Activated CD4-positive, alpha-beta T cell treated with anti-CD3 and anti-CD28 coated beads, Interleukin-2, amount 50 U/mL, for 1 hour (primary cell): ENCODE measurements around the gene NAT8L.

ENCODE experiments used
- DNase-seq: peaks from one replicate; pipeline ENCODE4 v3.0.0-alpha.2; 2020

Gene NAT8L

DNA sequence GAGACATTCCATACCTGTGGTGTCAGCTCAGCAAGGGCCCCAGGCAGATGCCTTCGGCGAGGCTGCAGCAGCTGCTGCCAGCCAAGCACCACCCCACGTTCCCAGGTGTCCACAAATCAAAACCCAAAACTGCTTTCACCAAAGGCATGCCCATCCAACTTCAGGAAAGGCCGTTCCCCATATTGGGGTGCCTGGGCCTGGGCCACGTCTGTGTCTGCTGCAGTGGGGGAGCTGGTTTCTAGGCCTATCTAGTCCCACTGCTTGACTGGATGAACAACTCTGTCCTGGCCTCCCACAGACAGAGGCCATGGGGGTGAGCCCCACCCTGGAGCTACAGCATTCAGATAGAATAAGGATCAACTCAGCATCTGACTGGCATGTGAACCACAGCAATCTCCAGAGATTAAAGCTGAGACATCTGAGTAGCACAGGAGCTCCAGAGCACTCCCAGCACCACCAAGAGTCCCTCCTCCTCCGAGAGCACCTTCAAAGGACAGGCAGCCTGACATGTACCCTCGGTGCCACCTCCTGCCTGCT is 37.0 kb downstream of the NAT8L start:
- no peak for DNase-seq

DNA sequence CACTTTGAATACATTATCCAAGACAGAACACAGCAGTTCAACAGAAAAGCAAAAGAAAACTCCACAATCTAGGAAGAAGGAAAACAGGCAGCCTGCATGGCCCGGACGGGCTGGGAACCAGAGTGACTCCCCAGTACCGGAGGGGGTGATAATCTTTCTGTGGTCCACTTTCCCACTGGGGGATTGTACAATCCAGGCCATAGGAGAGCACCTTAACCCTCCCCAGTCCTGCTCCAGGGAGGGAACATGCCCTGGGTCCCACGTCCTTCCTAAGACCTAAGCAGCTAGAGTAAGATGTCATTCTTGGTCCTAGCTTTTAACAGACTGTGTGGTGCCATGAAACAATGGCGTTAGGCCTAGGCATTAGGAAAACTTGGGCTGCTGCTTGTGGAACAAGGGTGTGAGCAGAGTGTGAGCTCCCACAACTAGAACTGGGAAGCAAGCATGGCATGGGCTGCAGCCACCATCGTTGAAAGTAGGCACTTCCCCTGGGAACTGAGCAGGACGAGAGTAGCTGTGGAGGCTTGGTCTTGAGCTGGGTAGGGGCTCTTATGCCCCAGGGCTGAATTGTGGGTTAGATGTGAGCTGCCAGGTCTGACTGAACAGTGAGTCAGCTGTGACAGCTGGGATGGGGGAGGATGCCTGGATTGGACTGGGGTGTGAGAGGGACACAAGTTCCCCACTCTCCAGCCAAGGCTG is 42.4 kb downstream of the NAT8L start:
- no peak for DNase-seq

DNA sequence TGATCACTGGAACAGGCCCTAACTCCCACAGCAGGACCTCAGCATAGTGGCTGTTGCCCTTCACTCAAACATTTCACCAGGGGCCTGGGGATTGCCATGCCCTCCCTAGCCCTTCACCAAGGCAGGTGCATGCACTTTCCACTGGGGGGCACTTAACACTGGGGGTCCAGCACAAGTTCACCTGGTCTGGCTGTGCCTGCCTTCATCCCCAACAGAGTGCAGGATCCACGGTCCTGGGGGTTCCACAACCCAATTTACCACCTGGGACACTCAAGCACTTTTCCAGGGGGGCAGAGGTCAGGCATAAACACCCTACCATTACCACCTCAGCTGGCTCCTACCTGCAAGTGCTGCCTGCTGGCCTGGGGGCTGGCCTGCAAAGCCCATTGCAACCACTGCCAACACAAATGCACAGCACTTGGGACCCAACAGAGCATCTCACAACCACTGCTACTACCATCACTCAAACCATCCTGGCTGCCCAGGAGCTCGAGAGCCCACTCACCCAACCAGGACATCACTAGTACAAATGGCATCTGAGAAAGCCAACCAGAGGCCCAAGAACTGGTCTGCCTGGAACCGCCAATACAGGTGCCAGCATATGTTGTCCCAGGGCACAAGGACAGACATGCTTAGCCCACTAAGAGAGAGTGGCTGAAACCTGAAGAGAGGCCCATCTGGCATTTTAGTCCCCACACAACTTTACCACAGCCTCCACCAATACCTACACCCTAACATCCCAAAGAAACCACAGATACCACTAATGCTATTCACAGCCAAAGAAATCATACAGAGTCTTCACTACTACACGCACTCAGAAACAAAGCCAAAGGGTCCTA is 43.1 kb downstream of the NAT8L start:
- DNase-seq, result no peak

DNA sequence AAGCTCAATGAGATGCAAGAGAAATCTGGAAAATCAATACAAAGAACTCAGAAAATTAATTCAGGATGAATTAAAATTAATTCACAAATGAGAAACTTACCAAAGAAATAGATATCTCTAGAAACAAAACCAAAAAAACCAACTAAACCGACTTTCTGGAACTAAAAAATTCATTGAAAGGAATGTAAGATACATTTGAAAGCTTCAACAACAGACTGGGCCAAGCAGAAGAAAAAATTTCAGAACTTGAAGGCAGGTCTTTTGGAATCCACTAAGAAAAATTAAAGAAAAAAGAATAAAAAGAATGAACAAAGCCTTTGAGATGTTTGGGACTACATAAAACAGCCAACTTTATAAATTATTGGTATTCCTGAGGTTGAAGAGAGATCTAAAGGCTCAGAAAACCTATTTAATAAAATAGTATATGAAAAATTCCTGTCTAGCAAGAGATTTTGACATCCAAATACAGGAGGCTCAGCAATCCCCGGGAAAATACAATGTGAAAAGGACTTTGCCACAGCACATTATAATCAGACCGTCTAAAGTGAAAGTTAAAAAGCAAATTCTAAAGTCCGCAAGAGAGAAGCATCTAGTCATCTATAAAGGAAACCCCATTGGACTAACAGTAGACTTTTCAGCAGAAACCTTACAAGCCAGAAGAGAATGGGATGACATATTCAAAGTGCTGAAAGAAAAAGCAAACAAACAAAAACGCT is 44.2 kb downstream of the NAT8L start:
- no peak for DNase-seq

DNA sequence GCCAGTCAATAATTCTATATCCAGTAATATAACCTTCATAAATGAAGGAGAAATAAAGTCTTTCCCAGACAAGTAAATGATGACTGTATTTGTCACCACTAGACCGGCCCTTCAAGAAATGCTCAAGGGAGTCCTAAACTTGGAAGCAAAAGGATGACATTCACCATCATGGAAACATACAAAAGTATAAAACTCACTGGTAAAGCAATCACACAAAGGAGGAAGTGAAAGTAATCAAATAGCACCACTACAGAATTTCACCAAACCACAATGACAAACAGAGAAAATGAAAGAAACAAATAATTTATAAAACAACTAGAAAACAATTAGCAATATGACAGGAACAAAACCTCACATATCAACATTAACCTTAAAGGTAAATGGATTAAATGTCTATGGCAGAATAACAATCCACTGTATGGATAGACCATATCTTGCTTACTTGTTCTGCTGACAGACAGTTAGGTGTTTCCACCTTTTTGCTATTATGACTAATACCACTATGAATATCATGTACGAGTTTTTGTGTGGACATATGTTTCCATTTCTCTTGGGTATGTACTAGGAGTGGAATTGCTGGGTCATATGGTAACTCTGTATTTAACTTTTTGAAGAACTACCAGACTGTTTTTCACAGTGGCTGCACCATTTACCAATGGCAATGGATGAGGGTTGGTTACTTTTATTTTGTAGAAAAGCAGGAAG is 44.9 kb downstream of the NAT8L start:
- no peak for DNase-seq

DNA sequence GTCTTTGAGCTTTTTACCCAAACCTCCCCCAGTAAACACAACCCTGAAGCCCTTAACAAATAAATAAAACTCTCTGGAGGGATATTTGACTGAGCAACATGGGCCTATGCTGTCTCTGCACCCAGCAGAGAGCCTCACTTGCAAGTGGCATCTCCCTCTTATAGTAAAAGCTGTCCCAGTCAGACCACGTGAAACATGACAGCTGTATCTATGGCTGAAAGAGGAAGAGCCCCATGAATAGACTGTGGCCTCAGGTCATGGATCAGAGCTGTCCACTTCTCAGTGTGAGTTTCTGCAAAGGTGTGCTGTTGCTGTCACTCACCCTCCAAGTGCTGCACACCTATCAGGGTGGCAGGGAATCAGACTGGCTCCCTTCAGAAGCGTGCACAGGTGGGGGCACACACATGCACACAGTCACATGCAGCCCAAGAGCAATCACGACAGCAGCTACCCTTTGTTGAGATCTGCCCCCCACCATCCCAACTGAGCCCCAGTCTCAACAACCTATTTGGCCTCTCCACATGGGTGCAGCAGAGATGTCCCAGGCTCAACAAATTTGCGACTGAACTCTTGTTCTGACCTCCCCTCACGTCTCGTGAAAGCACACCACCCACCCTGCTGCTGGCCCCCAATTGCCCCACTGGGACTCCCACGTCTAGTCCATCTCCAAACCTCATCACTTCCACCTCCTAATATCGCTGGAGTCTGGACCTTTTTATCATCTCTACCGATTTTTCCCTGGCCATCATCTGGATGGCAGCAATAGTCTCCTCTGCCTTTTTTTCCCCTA is 45.6 kb downstream of the NAT8L start:
- DNase-seq, result no peak

DNA sequence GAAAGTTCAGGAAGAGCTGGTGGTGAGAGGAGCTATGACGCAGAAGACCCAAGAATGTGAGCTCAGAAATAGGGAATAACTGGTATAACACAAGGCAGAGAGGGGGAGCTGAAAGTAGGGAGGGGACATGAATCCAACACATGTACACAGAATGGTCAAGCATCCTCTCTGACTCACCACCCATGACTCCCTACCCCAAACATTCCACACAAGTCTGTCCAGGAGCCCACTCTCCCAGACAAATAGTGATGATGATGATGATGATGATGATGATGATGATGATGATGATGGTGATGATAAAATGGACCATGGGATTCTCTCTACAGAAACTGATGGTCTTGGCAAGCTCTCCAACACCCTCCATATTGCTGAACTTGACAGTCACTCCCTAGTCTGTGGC is 46.4 kb downstream of the NAT8L start:
- DNase-seq, result no peak

DNA sequence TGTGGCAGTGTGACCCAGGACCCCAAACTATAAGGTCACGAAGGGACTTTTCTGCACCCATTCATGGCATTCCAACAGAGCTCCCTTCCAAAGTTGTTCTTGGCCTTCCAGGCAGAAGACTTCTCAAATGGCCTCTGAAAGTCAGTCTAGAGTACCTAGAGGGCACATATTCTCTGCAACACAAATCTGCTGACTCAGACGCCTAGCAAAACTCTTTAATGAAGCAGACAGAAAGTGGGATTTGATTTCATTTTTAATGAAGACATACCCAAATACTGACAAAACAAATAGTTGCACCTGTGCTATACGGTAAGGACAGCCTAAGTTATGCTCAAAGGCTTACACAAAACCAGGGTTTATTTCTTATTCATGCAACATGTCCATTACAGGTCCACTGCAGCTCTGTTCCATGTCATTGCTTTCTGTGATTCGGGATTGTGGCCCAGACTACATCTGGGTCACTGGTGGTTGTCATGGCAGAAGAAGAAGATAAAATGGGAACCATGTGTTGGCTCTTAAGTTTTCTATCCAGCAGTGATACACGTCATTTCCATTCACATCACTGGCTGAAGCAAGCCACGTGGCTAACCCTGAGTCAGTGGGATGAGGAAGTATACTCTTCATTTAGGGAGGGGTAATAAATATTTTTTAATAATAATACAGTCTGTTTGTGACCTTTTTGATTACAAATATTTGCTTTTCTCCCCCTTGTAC is 57.7 kb downstream of the NAT8L start:
- DNase-seq, result no peak
